IMR-90 (cell line): Measurements from ENCODE around the gene PAM16.

ENCODE experiments used
- BHLHE40 ChIP-seq: fragments of 150-350 bp; IDR thresholded peaks from 2 replicates; pipeline ENCODE4 v1.6.1; 2016; ENCODE audit warnings: mild to moderate bottlenecking, low read depth, low read length
- CEBPB ChIP-seq: IDR thresholded peaks from 2 replicates; pipeline ENCODE4 v1.6.1; 2012; ENCODE audit warnings: low read depth, low read length, improper control_type of control experiment
- CTCF ChIP-seq: conservative IDR thresholded peaks from 2 replicates; pipeline ENCODE4 v1.5.1; 2012; ENCODE audit warnings: mild to moderate bottlenecking, low read depth, low read length, improper control_type of control experiment
- POLR2A ChIP-seq: IDR thresholded peaks from 2 replicates; pipeline ENCODE4 v1.6.1; 2012; ENCODE audit warnings: mild to moderate bottlenecking, low read depth, low read length
- RCOR1 ChIP-seq: IDR thresholded peaks from 2 replicates; pipeline ENCODE4 v1.6.1; 2012; ENCODE audit warnings: mild to moderate bottlenecking, low read length, improper control_type of control experiment; ENCODE audit not compliant: insufficient replicate concordance
- SMC3 ChIP-seq: fragments of 150-350 bp; IDR thresholded peaks from 2 replicates; pipeline ENCODE4 v1.6.1; 2016; ENCODE audit warnings: low read depth, mild to moderate bottlenecking, antibody characterized with exemption, low read length, moderate library complexity
- USF2 ChIP-seq: fragments of 150-350 bp; IDR thresholded peaks from 2 replicates; pipeline ENCODE4 v1.6.1; 2017; ENCODE audit warnings: mild to moderate bottlenecking, antibody characterized with exemption, low read length, low read depth

- no peak for TF ChIP-seq RCOR1
- no peak for TF ChIP-seq POLR2A
- no peak for TF ChIP-seq USF2
- TF ChIP-seq CTCF: no peak
- no peak for TF ChIP-seq CEBPB
- TF ChIP-seq BHLHE40: no peak
- TF ChIP-seq SMC3: no peak
Measured at GRCh38 chr16:4336701-4337539, 14.2 kb downstream of the PAM16 start.
